ENCODE data around the gene EEF1AKMT4.

DNA sequence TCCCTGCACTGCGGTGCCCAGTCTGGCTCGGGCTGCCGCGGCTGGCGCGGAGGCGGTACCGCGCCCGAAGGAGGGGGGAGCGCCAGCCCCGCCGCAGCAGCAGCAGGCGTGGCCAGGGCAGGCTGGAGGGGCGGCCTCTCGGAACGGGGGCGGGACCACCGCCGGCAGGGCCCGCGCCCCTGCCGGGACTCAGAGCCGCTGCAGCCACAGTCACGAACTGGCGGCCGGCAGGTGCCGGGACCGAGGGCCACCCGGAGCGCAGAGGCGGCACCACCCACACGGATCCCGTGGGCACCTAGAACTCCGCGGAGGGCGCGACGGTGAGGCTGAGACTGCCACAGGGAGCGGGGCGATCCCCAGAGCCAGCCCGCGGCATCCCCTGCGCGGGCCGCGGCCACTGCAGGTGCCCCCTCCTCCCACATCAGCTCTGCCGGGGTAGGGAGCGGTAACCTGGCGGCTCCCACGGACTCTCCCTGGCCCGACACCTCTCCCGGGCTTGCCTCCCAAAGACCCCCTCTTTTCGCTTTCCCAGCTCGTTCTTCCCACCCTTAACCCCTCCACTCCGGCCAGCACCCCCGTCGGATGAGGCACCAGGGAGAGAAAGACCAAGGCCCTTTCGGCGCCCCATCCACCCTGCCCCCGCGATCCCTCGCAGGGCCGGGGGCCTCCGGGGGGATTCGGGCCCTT is 19.9 kb upstream of the EEF1AKMT4 start, which contains the start of gene VWA5B2:
- TF ChIP-seq POLR2AphosphoS5 (IDR thresholded peaks at IDR 0.05; ENCODE audit: low read depth, low read length) = no peak
- no peak for TF ChIP-seq POLR2A (IDR thresholded peaks at IDR 0.05; ENCODE audit: low read depth, low read length)
- TF ChIP-seq TAF1 (IDR thresholded peaks at IDR 0.05; ENCODE audit: low read depth, low read length) = no peak
- no peak for TF ChIP-seq SPI1 (IDR thresholded peaks at IDR 0.05; ENCODE audit: low read depth, low read length)
- no peak for TF ChIP-seq PAX5 (IDR thresholded peaks at IDR 0.05; ENCODE audit: insufficient read depth, low read length, severe bottlenecking)
- no peak for TF ChIP-seq POU2F2 (IDR thresholded peaks at IDR 0.05; ENCODE audit: low read depth, low read length)
